ENCODE results near the gene KLHL12. TPM values are rescaled to one million over a fixed set of nuclear protein-coding genes. Genes with fewer than 3 reads are reported as not detected.

KLHL12 gene
- total and polyA plus RNA-seq, 10 of the 15 experiments (the other 5 are each of a cell fraction or from before 2014, with no cell fraction given) = 16.0 to 53.8 (median 30.3) TPM

- Histone ChIP-seq H3K9ac (ENCODE audit: control insufficient read depth, insufficient read depth, low read length) (no peak overlapping the region), H2AFZ (ENCODE audit: control insufficient read depth, low read depth, low read length) (no peak overlapping the region), H3K27ac (ENCODE audit: control insufficient read depth, insufficient read depth) (no peak overlapping the region), H3K9me3 (replicated peaks; ENCODE audit: control insufficient read depth, insufficient read depth, low read length) (no peaks in the 10 kb centered on the region), H3K4me3 (no peak overlapping the region), H4K20me1 (ENCODE audit: control insufficient read depth, insufficient read depth) (no peaks in the 10 kb centered on the region), H3K27me3 (replicated peaks in 1 of 2; ENCODE audit: control insufficient read depth in 2 of 2, insufficient read depth in 2 of 2, low read length in 1 of 2) (peaks cover 1 to 4% of the 10 kb centered on the region in 2 experiments; a peak in 2 of 4 replicates), H3K4me2 (ENCODE audit: control insufficient read depth, insufficient read depth) (no peak overlapping the region), H3K79me2 (ENCODE audit: control insufficient read depth, insufficient read depth, low read length) (no peaks in the 10 kb centered on the region), H3K36me3 (ENCODE audit: control insufficient read depth in 2 of 2, insufficient read depth in 2 of 2, low read length in 1 of 2) (no peaks in the 10 kb centered on the region), H3K4me1 (ENCODE audit: control insufficient read depth, insufficient read depth, low read length) (no peaks in the 10 kb centered on the region)
- ChIA-PET RAD21 (ENCODE audit: unreplicated experiment) (no interaction called here), CTCF (no interaction called here), POLR2A (interaction anchor here (0.6 kb wide), 1 partner anchor 47 kb away, joined by 3 read pairs; no protein-coding TSS in a partner anchor), SMC1A (ENCODE audit: uncharacterized antibody, unreplicated experiment) (no interaction called here)
- no TSS peak for BruUV-seq (replicated peaks)
- TF ChIP-seq NFIC (IDR thresholded peaks at IDR 0.05; ENCODE audit: low read depth, low read length) = no peak
- TF ChIP-seq HDAC6 (IDR thresholded peaks at IDR 0.05; ENCODE audit: unreplicated experiment) = no peak
- TF ChIP-seq MEF2B (IDR thresholded peaks at IDR 0.05; ENCODE audit: partially characterized antibody, poor library complexity, severe bottlenecking) = no peak
- no peak for TF ChIP-seq CREM (IDR thresholded peaks at IDR 0.05; ENCODE audit: low read depth)
- intact Hi-C loops (cut with micrococcal nuclease; ENCODE audit: unreplicated experiment) (no loop called here), in situ Hi-C loops (cut with MboI) (no loop called here)
- DNase-seq (ENCODE audit: low read depth, low spot score) (no peak), ATAC-seq (no peak), FAIRE-seq (no peak)
- WGBS (ENCODE audit: insufficient coverage, insufficient replicate concordance, low lambda C conversion rate, missing lambda C conversion rate) = 87% methylated on average over 3 of the region's 3 CpGs
Measured at GRCh38 chr1:202974856-202975255, 47.8 kb upstream of the KLHL12 start.

- no peak overlapping the region for H3K27ac ChIP-seq (ENCODE audit: control insufficient read depth, insufficient read depth)
- no peaks in the 10 kb centered on the region for H3K36me3 ChIP-seq (ENCODE audit: control insufficient read depth in 2 of 2, insufficient read depth in 2 of 2, low read length in 1 of 2)
- H3K4me1 ChIP-seq (ENCODE audit: control insufficient read depth, insufficient read depth, low read length) = peaks cover 16% of the 10 kb centered on the region
- ChIA-PET RAD21 (ENCODE audit: unreplicated experiment) (no interaction called here), CTCF (interaction anchor here (2.2 kb wide), 1 partner anchor 28 kb away, joined by 9 read pairs; no protein-coding TSS in a partner anchor), POLR2A (no interaction called here), SMC1A (ENCODE audit: uncharacterized antibody, unreplicated experiment) (no interaction called here)
- H3K4me3 ChIP-seq = no peak overlapping the region
- ATAC-seq = no peak
- no TSS peak for BruUV-seq (replicated peaks)
- no peaks in the 10 kb centered on the region for H4K20me1 ChIP-seq (ENCODE audit: control insufficient read depth, insufficient read depth)
- in situ Hi-C loops (cut with MboI) (no loop called here), intact Hi-C loops (cut with micrococcal nuclease; ENCODE audit: unreplicated experiment) (no loop called here)
- no peak for DNase-seq (ENCODE audit: low read depth, low spot score)
- no peak overlapping the region for H3K4me2 ChIP-seq (ENCODE audit: control insufficient read depth, insufficient read depth)
- peaks cover 1 to 4% of the 10 kb centered on the region in 2 experiments; a peak in 2 of 4 replicates for H3K27me3 ChIP-seq (replicated peaks in 1 of 2; ENCODE audit: control insufficient read depth in 2 of 2, insufficient read depth in 2 of 2, low read length in 1 of 2)
- no peaks in the 10 kb centered on the region for H3K79me2 ChIP-seq (ENCODE audit: control insufficient read depth, insufficient read depth, low read length)
- H3K9me3 ChIP-seq (replicated peaks; ENCODE audit: control insufficient read depth, insufficient read depth, low read length) = no peaks in the 10 kb centered on the region
- no peak overlapping the region for H3K9ac ChIP-seq (ENCODE audit: control insufficient read depth, insufficient read depth, low read length)
- WGBS (ENCODE audit: insufficient coverage, insufficient replicate concordance, low lambda C conversion rate, missing lambda C conversion rate) = 46% methylated on average over 4 of the region's 4 CpGs
- no peak overlapping the region for H2AFZ ChIP-seq (ENCODE audit: control insufficient read depth, low read depth, low read length)
- no peak for FAIRE-seq
- TF ChIP-seq NRF1 (conservative IDR thresholded peaks at IDR 0.05; ENCODE audit: low read depth, low read length) (no peak), RCOR1 (conservative IDR thresholded peaks at IDR 0.05; ENCODE audit: low read depth, low read length) (no peak), HDAC6 (IDR thresholded peaks at IDR 0.05; ENCODE audit: unreplicated experiment) (no peak), BACH1 (IDR thresholded peaks at IDR 0.05; ENCODE audit: borderline replicate concordance) (no peak), CTCF (IDR thresholded peaks at IDR 0.05 in 2 of 3, conservative IDR thresholded peaks at IDR 0.05 in 1 of 3; ENCODE audit: control insufficient read depth in 2 of 3, extremely low read depth in 1 of 3, insufficient read depth in 1 of 3, low read depth in 3 of 3, low read length in 3 of 3) (no peak), PAX5 (IDR thresholded peaks at IDR 0.05; ENCODE audit: borderline replicate concordance, low read depth, low read length) (no peak), ELK1 (IDR thresholded peaks at IDR 0.05; ENCODE audit: low read depth, low read length) (no peak), HCFC1 (IDR thresholded peaks at IDR 0.05; ENCODE audit: low read length) (no peak), BCLAF1 (IDR thresholded peaks at IDR 0.05) (no peak)
Measured at GRCh38 chr1:202972046-202972445, 45.0 kb upstream of the KLHL12 start.
